GM20000 (cell line): ENCODE measurements around the gene CNOT8.

Source experiments
- DNase-seq: peaks from one replicate; pipeline ENCODE4 v3.0.0; 2012; ENCODE audit warnings: low spot score
- CTCF ChIP-seq: IDR thresholded peaks from 2 replicates; pipeline ENCODE4 v1.5.1; 2012; ENCODE audit warnings: mild to moderate bottlenecking, control low read depth; ENCODE audit errors: extremely low read depth, missing control alignments

The CNOT8 gene

GRCh38 chr5:154892369-154892771 lies 33.9 kb downstream of the CNOT8 start:
- TF ChIP-seq CTCF = no peak
- DNase-seq = no peak

- TF ChIP-seq CTCF = no peak
- no peak for DNase-seq
Measured at GRCh38 chr5:154893381-154893780, 35.0 kb downstream of the CNOT8 start.

GRCh38 chr5:154895606-154896561 lies 37.5 kb downstream of the CNOT8 start:
- no peak for TF ChIP-seq CTCF
- no peak for DNase-seq

GRCh38 chr5:154896562-154897165 lies 38.2 kb downstream of the CNOT8 start:
- DNase-seq = no peak
- TF ChIP-seq CTCF = no peak

- no peak for TF ChIP-seq CTCF
- no peak for DNase-seq
Measured at GRCh38 chr5:154898210-154898609, 39.8 kb downstream of the CNOT8 start.

- DNase-seq = no peak
- no peak for TF ChIP-seq CTCF
Measured at GRCh38 chr5:154899151-154899816, 40.9 kb downstream of the CNOT8 start.

- no peak for TF ChIP-seq CTCF
- DNase-seq = no peak
Measured at GRCh38 chr5:154900066-154900465, 41.6 kb downstream of the CNOT8 start.
